Pancreas (tissue), 10 donors: ENCODE results near the gene POLR1C. TPM values are rescaled to one million over a fixed set of nuclear protein-coding genes. Genes with fewer than 3 reads are reported as not detected.

ENCODE experiments used
- ATAC-seq, 4 donors: fragments of 200-7000 bp; cut with Tn5 transposase; one replicate each; pipeline versions ENCODE4 v1.8.0 to v1.9.1; 2020; ENCODE audit warnings: mild to moderate bottlenecking in 4 of 4, moderate library complexity in 4 of 4
- DNase-seq, 6 donors: peaks; one replicate each; pipeline ENCODE4 v3.0.0-alpha.2; 2020
- FAIRE-seq: peaks from 2 replicates; lab custom pipeline; 2012; peaks lifted over from hg19 to GRCh38; lab: Jason Lieb, UNC
- H3K27ac ChIP-seq, 4 donors: fragments of 200-600 bp; sonication (generic); 1 replicate in 3 of 4; 2 replicates in 1 of 4; pipeline versions ENCODE4 v1.5.0 to v1.8.0; 2020
- H3K27me3 ChIP-seq, 4 donors: fragments of 200-600 bp; one replicate each; pipeline ENCODE4 v1.8.0; 2021
- H3K36me3 ChIP-seq, 3 donors: fragments of 200-600 bp; sonication (generic) in 1 of 3; one replicate each; pipeline versions ENCODE4 v1.5.0 to v1.8.0; 2020 to 2021
- H3K4me1 ChIP-seq, 3 donors: fragments of 200-600 bp; one replicate each; pipeline ENCODE4 v1.8.0; 2021
- H3K4me3 ChIP-seq, 4 donors: fragments of 200-600 bp; sonication (generic) in 2 of 4; one replicate each; pipeline versions ENCODE4 v1.5.0 to v1.8.0; 2020 to 2021
- H3K9me3 ChIP-seq, 4 donors: fragments of 200-600 bp; one replicate each; pipeline ENCODE4 v1.8.0; 2021
- CTCF ChIP-seq, 4 donors: fragments of 200-600 bp; sonication (generic) in 3 of 4; IDR thresholded peaks; one replicate each; pipeline versions ENCODE4 v1.5.0 to v1.8.0; 2021; ENCODE audit warnings: antibody characterized with exemption in 4 of 4
- WGBS, 2 donors: extraction: QIAGEN DNeasy Blood & Tissue Kit; methylation state at CpG; one replicate each; pipeline ENCODE4 v1.1.7; 2013; 5-methylcytosine and 5-hydroxymethylcytosine counted together
- intact Hi-C, 3 donors: fragments of 100-400 bp; cut with DNase I; formaldehyde crosslinking; loops; one replicate each; pipeline versions ENCODE4 v1.11.1 to v1.14.2; 2022
- polyA plus RNA-seq, 2 donors: library from polyadenylated mRNA; stranded (reverse); fragments of 200-250 nt; gene quantifications; one replicate each; pipeline ENCODE4 v1.2.3, GENCODE V29; 2013
- total RNA-seq, 6 donors: library from RNA; stranded (reverse); fragmentation: NEBNext Ultra II Directional in 4 of 6; extraction: Animal tissue kit (Norgen Biotek cat#: 25700) in 4 of 6; gene quantifications; one replicate each; pipeline versions ENCODE4 v1.2.1 to v1.2.4, GENCODE V29; 2021 to 2023
- donor health status: healthy with polysubstance abuse.
- donor health status: DM: no; HTN: no; CAD: no; lungs with moderate emphysema.
- donor health status: DM: no; HTN: no; CAD: no.
- donor health status: control.
- donor health status: control.
- donor health status: Bipolar disorder and iron deficiency.
- donor health status: DM: yes; HTN: yes; CAD: no.
- donor health status: DM: no; HTN: no; CAD: no.
- donor health status: DM: no; HTN: no; CAD: no.
- donor health status: DM: yes; HTN: yes; CAD: no.

The POLR1C gene
- total and polyA plus RNA-seq, 8 donors = 10.2 to 31.3 (median 18.8) TPM

GRCh38 chr6:43508481-43509141 lies 8.3 kb upstream of the POLR1C start:
- Histone ChIP-seq H3K4me1 (peaks cover 0 to 4% (median 0%) of the 10 kb centered on the region in 3 donors), H3K36me3 (peaks cover 0 to 29% (median 20%) of the 10 kb centered on the region in 3 donors), H3K9me3 (no peaks in the 10 kb centered on the region), H3K4me3 (no peak overlapping the region), H3K27me3 (no peaks in the 10 kb centered on the region), H3K27ac (no peak overlapping the region)
- WGBS, 2 donors = 77 to 79% methylated on average over 8 of the region's 8 CpGs
- DNase-seq (no peak), FAIRE-seq (no peak), ATAC-seq (no peak)
- intact Hi-C loops = loop anchor here in 2 of 3 donors (5.0 to 10.0 kb wide), 2 partner anchors 54 to 56 kb away; partner anchors contain the start of gene DLK2 (in 1 of the 2)
- TF ChIP-seq CTCF (IDR thresholded peaks at IDR 0.05) = no peak

GRCh38 chr6:43509142-43509983 lies 7.5 kb upstream of the POLR1C start:
- TF ChIP-seq CTCF (IDR thresholded peaks at IDR 0.05) = no peak
- peaks cover 0 to 4% (median under 1%) of the 10 kb centered on the region in 3 donors for H3K4me1 ChIP-seq
- peak in 2 of 6 donors; percentile 79 to 81 for DNase-seq
- H3K4me3 ChIP-seq = peak overlapping the region; percentile 59 to 94 (median 74)
- no peak for FAIRE-seq
- peaks cover 0 to 33% (median 23%) of the 10 kb centered on the region in 3 donors for H3K36me3 ChIP-seq
- no peaks in the 10 kb centered on the region for H3K27me3 ChIP-seq
- 9 to 10% methylated on average over 59 to 69 of the region's 69 CpGs for WGBS, 2 donors
- H3K9me3 ChIP-seq = no peaks in the 10 kb centered on the region
- intact Hi-C loops = loop anchor here in 2 of 3 donors (5.0 to 10.0 kb wide), 2 partner anchors 55 to 57 kb away; partner anchors contain the start of gene DLK2 (in 1 of the 2)
- ATAC-seq = peak in 1 of 4 donors; percentile 3
- no peak overlapping the region for H3K27ac ChIP-seq

- intact Hi-C loops = loop anchor here in 2 of 3 donors (5.0 to 10.0 kb wide), 2 partner anchors 55 to 58 kb away; partner anchors contain the start of gene DLK2 (in 1 of the 2)
- ATAC-seq = peak; percentile 89 to 93 (median 91)
- Histone ChIP-seq H3K27me3 (no peaks in the 10 kb centered on the region), H3K27ac (peak within 1 kb of the TSS in 2 of 4 donors; percentile 22 to 34), H3K4me3 (peak within 1 kb of the TSS; percentile 59 to 94 (median 74)), H3K36me3 (peaks cover 0 to 37% (median 23%) of the 10 kb centered on the region in 3 donors), H3K4me1 (peaks cover 6 to 11% (median 9%) of the 10 kb centered on the region in 3 donors), H3K9me3 (no peaks in the 10 kb centered on the region)
- peak; percentile 87 to 98 (median 95) for DNase-seq
- no peak for TF ChIP-seq CTCF (IDR thresholded peaks at IDR 0.05)
- FAIRE-seq = no peak
- WGBS, 2 donors = 6% methylated on average over 71 to 96 of the region's 96 CpGs
Measured at GRCh38 chr6:43509984-43510826, 6.7 kb upstream of the POLR1C start, which contains the start of gene LRRC73. LRRC73 (minus strand) TSS chr6:43510346; CDS start chr6:43509785, 561 bp downstream.

DNA sequence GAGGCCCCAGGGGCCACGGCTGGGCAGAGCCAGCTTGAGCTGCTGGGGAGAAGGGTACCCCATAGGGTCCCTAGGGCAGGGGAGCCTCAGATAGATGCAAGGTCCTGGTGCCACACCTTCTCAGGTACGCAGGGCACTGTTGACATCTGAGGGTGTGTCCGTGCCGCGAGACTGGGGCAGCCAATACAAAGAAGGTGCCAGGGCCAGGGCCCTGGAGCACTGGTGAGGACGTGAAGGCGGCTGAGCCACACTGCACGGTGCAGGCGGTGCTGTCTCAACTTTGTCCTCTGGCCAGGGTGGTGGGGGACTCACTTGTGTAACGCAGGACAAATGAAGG lies 6.1 kb upstream of the POLR1C start:
- 69 to 71% methylated on average over 10 of the region's 10 CpGs for WGBS, 2 donors
- ATAC-seq = peak; percentile 1 to 7 (median 5)
- H3K27ac ChIP-seq = peak overlapping the region in 1 of 4 donors; percentile 34
- H3K9me3 ChIP-seq = no peaks in the 10 kb centered on the region
- no peak for FAIRE-seq
- H3K27me3 ChIP-seq = no peaks in the 10 kb centered on the region
- intact Hi-C loops = no loop called here
- peaks cover 8 to 17% (median 15%) of the 10 kb centered on the region in 3 donors for H3K4me1 ChIP-seq
- H3K36me3 ChIP-seq = peaks cover 0 to 40% (median 23%) of the 10 kb centered on the region in 3 donors
- TF ChIP-seq CTCF (IDR thresholded peaks at IDR 0.05) = no peak
- peak in 1 of 6 donors; percentile 38 for DNase-seq
- H3K4me3 ChIP-seq = peak overlapping the region in 1 of 4 donors; percentile 94
